ENCODE measurements around the gene SUDS3. TPM values are rescaled to one million over a fixed set of nuclear protein-coding genes. Genes with fewer than 3 reads are reported as not detected.

The SUDS3 gene
- polyA plus RNA-seq, 3 donors = 8.2 to 15.6 (median 9.1) TPM

GRCh38 chr12:118345355-118345754 lies 31.0 kb upstream of the SUDS3 start:
- no peak overlapping the region for H3K4me3 Mint-ChIP-seq
- H3K4me3 ChIP-seq (replicated peaks in 1 of 3; ENCODE audit: low read depth in 2 of 3, low read length in 3 of 3) = no peak overlapping the region
- no peaks in the 10 kb centered on the region for H3K9me3 Mint-ChIP-seq
- H3K9me3 ChIP-seq (replicated peaks in 1 of 2; ENCODE audit: control insufficient read depth in 1 of 2, insufficient read depth in 1 of 2, low read length in 2 of 2) = no peaks in the 10 kb centered on the region
- peaks cover 4 to 7% of the 10 kb centered on the region in 2 donors for H3K36me3 Mint-ChIP-seq
- H3K4me1 ChIP-seq (ENCODE audit: control insufficient read depth in 1 of 2, insufficient read depth in 2 of 2, low read length in 2 of 2) = peaks cover 17 to 38% of the 10 kb centered on the region in 2 donors
- H2AFZ ChIP-seq (ENCODE audit: insufficient read depth, low read depth, low read length, poor library complexity, severe bottlenecking) = no peak overlapping the region
- H3K36me3 ChIP-seq (replicated peaks in 1 of 2; ENCODE audit: control insufficient read depth in 1 of 2, insufficient read depth in 2 of 2, low read length in 2 of 2) = no peaks in the 10 kb centered on the region
- H3K4me1 Mint-ChIP-seq = peaks cover 46% of the 10 kb centered on the region
- TF ChIP-seq, protein P1, sequence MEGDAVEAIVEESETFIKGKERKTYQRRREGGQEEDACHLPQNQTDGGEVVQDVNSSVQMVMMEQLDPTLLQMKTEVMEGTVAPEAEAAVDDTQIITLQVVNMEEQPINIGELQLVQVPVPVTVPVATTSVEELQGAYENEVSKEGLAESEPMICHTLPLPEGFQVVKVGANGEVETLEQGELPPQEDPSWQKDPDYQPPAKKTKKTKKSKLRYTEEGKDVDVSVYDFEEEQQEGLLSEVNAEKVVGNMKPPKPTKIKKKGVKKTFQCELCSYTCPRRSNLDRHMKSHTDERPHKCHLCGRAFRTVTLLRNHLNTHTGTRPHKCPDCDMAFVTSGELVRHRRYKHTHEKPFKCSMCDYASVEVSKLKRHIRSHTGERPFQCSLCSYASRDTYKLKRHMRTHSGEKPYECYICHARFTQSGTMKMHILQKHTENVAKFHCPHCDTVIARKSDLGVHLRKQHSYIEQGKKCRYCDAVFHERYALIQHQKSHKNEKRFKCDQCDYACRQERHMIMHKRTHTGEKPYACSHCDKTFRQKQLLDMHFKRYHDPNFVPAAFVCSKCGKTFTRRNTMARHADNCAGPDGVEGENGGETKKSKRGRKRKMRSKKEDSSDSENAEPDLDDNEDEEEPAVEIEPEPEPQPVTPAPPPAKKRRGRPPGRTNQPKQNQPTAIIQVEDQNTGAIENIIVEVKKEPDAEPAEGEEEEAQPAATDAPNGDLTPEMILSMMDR (IDR thresholded peaks at IDR 0.05) = no peak
- H3K9ac ChIP-seq (ENCODE audit: insufficient read depth, low read length, poor library complexity, severe bottlenecking) = no peak overlapping the region
- peak overlapping the region in 6 of 7 donors; percentile 30 to 91 (median 66) for H3K27ac Mint-ChIP-seq
- WGBS (ENCODE audit: insufficient coverage) = no CpG with 5 or more reads among the region's 1 CpG
- peaks cover 98% of the 10 kb centered on the region for H4K20me1 ChIP-seq (ENCODE audit: insufficient read depth, low read length)
- H3K4me2 ChIP-seq (replicated peaks; ENCODE audit: extremely low read depth, low read length, poor library complexity, severe bottlenecking) = no peak overlapping the region
- peaks cover 100% of the 10 kb centered on the region for H3K79me2 ChIP-seq (ENCODE audit: insufficient read depth, low read length)
- peaks cover 0 to 2% (median 0%) of the 10 kb centered on the region in 3 donors for H3K27me3 Mint-ChIP-seq (ENCODE audit: low read depth in 3 of 3)
- DNase-seq = no peak
- intact Hi-C loops (cut with micrococcal nuclease) = no loop called here
- peak overlapping the region in 1 of 2 donors; percentile 9 for H3K27ac ChIP-seq (ENCODE audit: low read depth in 1 of 2, low read length in 2 of 2)
- no peaks in the 10 kb centered on the region for H3K27me3 ChIP-seq (ENCODE audit: control insufficient read depth in 2 of 2, insufficient read depth in 2 of 2, low read length in 2 of 2)

DNA sequence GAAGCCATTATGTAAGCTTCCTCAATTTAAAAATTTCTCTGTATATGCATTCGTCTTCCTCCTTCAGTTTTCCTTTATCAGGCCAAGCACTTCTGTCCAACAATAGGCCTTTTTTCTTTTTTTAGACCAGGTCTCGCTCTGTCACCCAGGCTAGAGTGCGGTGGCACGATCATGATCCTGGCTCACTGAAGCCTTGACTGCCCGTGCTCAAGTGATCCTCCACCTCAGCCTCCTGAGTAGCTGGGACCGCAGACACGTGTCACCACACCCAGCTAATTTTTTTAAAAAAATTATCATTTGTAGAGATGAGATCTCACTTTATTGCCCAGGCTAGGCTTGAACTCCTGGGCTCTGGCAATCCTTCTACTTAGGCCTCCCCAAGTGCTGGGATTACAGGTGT lies 29.5 kb upstream of the SUDS3 start:
- no peak overlapping the region for H3K9ac ChIP-seq (ENCODE audit: insufficient read depth, low read length, poor library complexity, severe bottlenecking)
- Mint-ChIP-seq H3K27ac (peak overlapping the region; percentile 81 to 93 (median 90)), H3K4me1 (peaks cover 51% of the 10 kb centered on the region), H3K36me3 (peaks cover 4 to 7% of the 10 kb centered on the region in 2 donors), H3K9me3 (no peaks in the 10 kb centered on the region), H3K4me3 (peak overlapping the region; percentile 54 to 62), H3K27me3 (ENCODE audit: low read depth in 3 of 3) (peaks cover 0 to 2% (median 0%) of the 10 kb centered on the region in 3 donors)
- intact Hi-C loops (cut with micrococcal nuclease) = no loop called here
- WGBS (ENCODE audit: insufficient coverage) = 9% methylated on average over 4 of the region's 7 CpGs
- H3K27me3 ChIP-seq (ENCODE audit: control insufficient read depth in 2 of 2, insufficient read depth in 2 of 2, low read length in 2 of 2) = no peaks in the 10 kb centered on the region
- H3K4me2 ChIP-seq (replicated peaks; ENCODE audit: extremely low read depth, low read length, poor library complexity, severe bottlenecking) = peak overlapping the region; percentile 24
- no peaks in the 10 kb centered on the region for H3K9me3 ChIP-seq (replicated peaks in 1 of 2; ENCODE audit: control insufficient read depth in 1 of 2, insufficient read depth in 1 of 2, low read length in 2 of 2)
- peaks cover 99% of the 10 kb centered on the region for H3K79me2 ChIP-seq (ENCODE audit: insufficient read depth, low read length)
- peak overlapping the region; percentile 61 to 69 for H3K27ac ChIP-seq (ENCODE audit: low read depth in 1 of 2, low read length in 2 of 2)
- TF ChIP-seq, protein P1 (IDR thresholded peaks at IDR 0.05) = no peak
- H4K20me1 ChIP-seq (ENCODE audit: insufficient read depth, low read length) = peaks cover 96% of the 10 kb centered on the region
- DNase-seq = peak in 1 of 3 donors; percentile 14
- no peak overlapping the region for H3K4me3 ChIP-seq (replicated peaks in 1 of 3; ENCODE audit: low read depth in 2 of 3, low read length in 3 of 3)
- H2AFZ ChIP-seq (ENCODE audit: insufficient read depth, low read depth, low read length, poor library complexity, severe bottlenecking) = no peak overlapping the region
- peaks cover 17 to 44% of the 10 kb centered on the region in 2 donors for H3K4me1 ChIP-seq (ENCODE audit: control insufficient read depth in 1 of 2, insufficient read depth in 2 of 2, low read length in 2 of 2)
- H3K36me3 ChIP-seq (replicated peaks in 1 of 2; ENCODE audit: control insufficient read depth in 1 of 2, insufficient read depth in 2 of 2, low read length in 2 of 2) = no peaks in the 10 kb centered on the region

Data from CD14-positive monocyte (primary cell).